Muscle of back (tissue), 13 donors: ENCODE results near the gene NPIPB13. TPM values are rescaled to one million over a fixed set of nuclear protein-coding genes. Genes with fewer than 3 reads are reported as not detected.
"Not testable (repeated sequence)": the region's sequence is repeated elsewhere in the genome, so short reads cannot be mapped to it uniquely, and the experiment has no call there.

Experiments used
- DNase-seq, 3 donors: peaks; one replicate each; pipeline versions ENCODE4 v3.0.0 to v3.0.0-alpha.2; 2013
- long read RNA-seq, 9 donors: transcript quantifications; one replicate each; lab custom pipeline, GENCODE V29; 2026
- polyA plus RNA-seq, 10 donors: library from polyadenylated mRNA; unstranded; fragments of 120-200 nt; gene quantifications; one replicate each; pipeline ENCODE4 v1.2.1, GENCODE V29; 2013; ENCODE audit not compliant: insufficient read length in 10 of 10

Gene NPIPB13
- 10 to 100 TPM in 4 of 10 donors, 1 to 10 TPM in 6; 1.9 to 29.3 (median 4.3) TPM for polyA plus RNA-seq
- long read RNA-seq, donor 1 = 0 reads
- long read RNA-seq, donor 2 = 0 reads
- long read RNA-seq, donor 3 = 0 reads
- long read RNA-seq, donor 4 = 0 reads
- long read RNA-seq, donor 5 = 0 reads
- long read RNA-seq, donor 6 = 0 reads
- long read RNA-seq, donor 7, partial matches to known transcripts = 12 of 12 reads
- long read RNA-seq, donor 7, other reads (novel, unspliced or antisense) = 0 of 12 reads
- long read RNA-seq, donor 8 = 0 reads
- long read RNA-seq, donor 9 = 0 reads

- not testable (repeated sequence) for DNase-seq
These were observed at the start of gene NPIPB13 for GRCh38 chr16:30248379-30248778. TSS of gene NPIPB13 (minus strand) at chr16:30248479. CDS start at chr16:30245573, 2,906 bp downstream.

- DNase-seq = not testable (repeated sequence)
These were observed 34.1 kb upstream of the NPIPB13 start for GRCh38 chr16:30282357-30282756.

GRCh38 chr16:30278523-30278922 is 30.2 kb upstream of the NPIPB13 start:
- DNase-seq = not testable (repeated sequence)

GRCh38 chr16:30217082-30217481 is 31.2 kb downstream of the NPIPB13 start:
- not testable (repeated sequence) for DNase-seq

- not testable (repeated sequence) for DNase-seq
These were observed 36.9 kb downstream of the NPIPB13 start for GRCh38 chr16:30211414-30211813.

- DNase-seq = not testable (repeated sequence)
These were observed 39.2 kb downstream of the NPIPB13 start for GRCh38 chr16:30209032-30209431.

GRCh38 chr16:30207063-30207704 is 41.1 kb downstream of the NPIPB13 start:
- DNase-seq = not testable (repeated sequence)

GRCh38 chr16:30206252-30206651 is 42.0 kb downstream of the NPIPB13 start:
- DNase-seq = not testable (repeated sequence)

GRCh38 chr16:30205541-30206236 is 42.6 kb downstream of the NPIPB13 start:
- not testable (repeated sequence) for DNase-seq

- not testable (repeated sequence) for DNase-seq
These were observed 48.5 kb downstream of the NPIPB13 start for GRCh38 chr16:30199608-30200343.

- DNase-seq = not testable (repeated sequence)
These were observed 49.2 kb downstream of the NPIPB13 start, which contains the start of gene SULT1A3 for GRCh38 chr16:30199049-30199448. TSS of gene SULT1A3 (plus strand) at chr16:30199255. CDS start at chr16:30200729, 1,474 bp downstream.

Other genes starting within 250 kb of the NPIPB13 start
- gene DOC2A, start 237.5 kb downstream of the NPIPB13 start, polyA plus RNA-seq = 1 to 10 TPM in 4 of 10 donors, under 1 TPM in 6; 0.48 to 1.8 (median 0.92) TPM
- gene C16orf92, start 225.3 kb downstream of the NPIPB13 start, polyA plus RNA-seq = not detected
- gene TLCD3B, start 217.2 kb downstream of the NPIPB13 start, polyA plus RNA-seq = 1 to 10 TPM in 3 of 10 donors, under 1 TPM in 7; 0.44 to 1.9 (median 0.95) TPM
- 1,000 to 10,000 TPM; 1,170 to 2,766 (median 2,118) TPM for gene ALDOA, start 182.7 kb downstream of the NPIPB13 start, polyA plus RNA-seq
- 10 to 100 TPM; 44.3 to 78.8 (median 57.1) TPM for gene PPP4C, start 172.5 kb downstream of the NPIPB13 start, polyA plus RNA-seq
- under 1 TPM; 0.32 to 0.82 (median 0.56) TPM for gene TBX6, start 156.6 kb downstream of the NPIPB13 start, polyA plus RNA-seq
- 10 to 100 TPM; 22.6 to 34.3 (median 27.0) TPM for gene YPEL3, start 152.3 kb downstream of the NPIPB13 start, polyA plus RNA-seq
- gene GDPD3, start 134.9 kb downstream of the NPIPB13 start, polyA plus RNA-seq = 1 to 10 TPM; 3.9 to 9.5 (median 5.3) TPM
- 10 to 100 TPM; 35.8 to 50.2 (median 44.2) TPM for gene MAPK3, start 125.3 kb downstream of the NPIPB13 start, polyA plus RNA-seq
- gene CORO1A, start 64.9 kb downstream of the NPIPB13 start, polyA plus RNA-seq = 10 to 100 TPM; 10.2 to 65.9 (median 16.0) TPM
- gene BOLA2B, start 54.8 kb downstream of the NPIPB13 start, polyA plus RNA-seq = 10 to 100 TPM; 14.1 to 35.4 (median 23.4) TPM
- gene SLX1A, start 54.6 kb downstream of the NPIPB13 start, polyA plus RNA-seq = 10 to 100 TPM; 10.4 to 24.7 (median 15.7) TPM
- 1 to 10 TPM; 1.5 to 6.4 (median 2.9) TPM for gene SULT1A3, start 49.2 kb downstream of the NPIPB13 start, polyA plus RNA-seq
- gene CD2BP2, start 106.8 kb upstream of the NPIPB13 start, polyA plus RNA-seq = 10 to 100 TPM; 28.4 to 43.0 (median 33.1) TPM
- gene TBC1D10B, start 122.0 kb upstream of the NPIPB13 start, polyA plus RNA-seq = 10 to 100 TPM; 26.6 to 33.6 (median 29.4) TPM
- 1,000 to 10,000 TPM; 4,606 to 8,402 (median 7,909) TPM for gene MYL11, start 126.3 kb upstream of the NPIPB13 start, polyA plus RNA-seq
- 1 to 10 TPM in 9 of 10 donors, under 1 TPM in 1; 0.94 to 9.0 (median 3.0) TPM for gene SEPTIN1, start 134.1 kb upstream of the NPIPB13 start, polyA plus RNA-seq
- 1 to 10 TPM; 4.8 to 8.4 (median 5.9) TPM for gene ZNF48, start 146.9 kb upstream of the NPIPB13 start, polyA plus RNA-seq
- 1 to 10 TPM; 3.0 to 7.0 (median 4.0) TPM for gene ZNF771, start 159.1 kb upstream of the NPIPB13 start, polyA plus RNA-seq
- 10 to 100 TPM; 22.9 to 38.5 (median 27.9) TPM for gene DCTPP1, start 181.6 kb upstream of the NPIPB13 start, polyA plus RNA-seq
- gene SEPHS2, start 197.4 kb upstream of the NPIPB13 start, polyA plus RNA-seq = 10 to 100 TPM; 14.1 to 22.6 (median 15.9) TPM
- gene ITGAL, start 224.3 kb upstream of the NPIPB13 start, polyA plus RNA-seq = 1 to 10 TPM; 1.5 to 8.7 (median 2.7) TPM